IPS-11a (cell line): Measurements from ENCODE around the gene KLHL30.
"Not testable (repeated sequence)": the region's sequence is repeated elsewhere in the genome, so short reads cannot be mapped to it uniquely, and the experiment has no call there.

Experiments
- H3K4me3 ChIP-seq: one replicate; pipeline ENCODE4 v1.5.1; 2013; ENCODE audit warnings: low read depth, low read length, control low read depth

KLHL30 gene

DNA sequence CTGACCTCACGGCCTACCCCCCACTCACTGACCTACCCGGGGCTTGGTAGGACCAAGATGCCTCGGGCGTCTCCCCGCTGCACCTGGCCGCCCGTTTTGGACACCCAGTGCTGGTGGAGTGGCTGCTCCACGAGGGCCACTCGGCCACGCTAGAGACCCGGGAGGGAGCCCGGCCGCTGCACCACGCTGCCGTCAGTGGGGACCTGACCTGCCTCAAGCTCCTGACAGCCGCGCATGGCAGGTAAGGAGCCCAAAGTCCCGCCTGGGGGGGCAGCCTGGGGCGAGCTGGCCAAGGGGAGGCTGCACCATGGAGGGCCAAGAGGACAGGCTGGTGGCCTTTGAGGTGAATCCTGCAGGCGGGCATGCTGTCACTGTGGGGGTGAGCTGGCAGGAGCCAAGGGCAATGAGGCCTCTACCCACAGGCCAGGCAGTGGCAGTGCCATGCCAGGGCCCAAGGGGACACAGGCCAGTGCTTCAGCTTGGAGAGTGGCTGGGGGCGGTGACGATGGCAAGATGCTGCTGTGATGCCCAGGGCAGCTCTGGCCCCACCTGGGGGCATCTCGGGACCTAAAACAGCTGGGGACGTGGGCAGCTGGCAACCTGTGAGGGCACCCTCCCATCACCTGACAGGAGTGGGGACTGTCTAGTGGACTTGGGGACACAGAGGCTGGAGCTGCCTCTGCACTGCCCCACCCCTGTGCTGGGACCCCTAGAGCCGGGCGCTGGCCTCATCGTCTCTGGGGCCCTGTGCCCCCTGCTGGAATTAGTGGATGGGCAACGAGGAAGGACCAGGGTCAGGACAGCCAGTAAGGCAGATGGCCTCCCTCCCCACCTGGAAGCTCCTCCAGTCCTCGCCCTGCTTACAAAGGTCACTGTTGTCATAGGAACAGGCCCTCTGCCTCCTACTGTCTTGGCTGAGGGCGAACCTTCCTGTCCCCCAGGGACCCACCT lies 36.3 kb upstream of the KLHL30 start:
- no peak overlapping the region for H3K4me3 ChIP-seq

DNA sequence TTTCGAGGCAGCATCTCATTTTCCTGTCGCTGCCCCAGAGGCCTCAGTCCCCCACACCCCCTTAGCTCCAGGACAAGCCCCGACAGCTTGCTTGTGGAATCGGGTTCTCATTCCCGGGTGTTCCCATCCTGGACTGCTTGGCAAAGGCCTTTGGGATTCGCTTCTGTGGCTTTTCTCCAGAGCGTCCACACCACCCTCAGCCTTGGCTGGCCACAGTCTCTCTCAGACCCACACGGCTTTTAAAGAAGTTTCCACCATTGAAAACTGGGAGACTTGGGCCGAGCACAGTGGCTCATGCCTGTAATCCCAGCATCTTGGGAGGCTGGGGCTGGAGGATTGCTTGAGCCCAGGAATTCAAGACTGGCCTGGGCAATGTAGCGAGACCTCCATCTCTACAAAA lies 35.6 kb upstream of the KLHL30 start:
- no peak overlapping the region for H3K4me3 ChIP-seq

DNA sequence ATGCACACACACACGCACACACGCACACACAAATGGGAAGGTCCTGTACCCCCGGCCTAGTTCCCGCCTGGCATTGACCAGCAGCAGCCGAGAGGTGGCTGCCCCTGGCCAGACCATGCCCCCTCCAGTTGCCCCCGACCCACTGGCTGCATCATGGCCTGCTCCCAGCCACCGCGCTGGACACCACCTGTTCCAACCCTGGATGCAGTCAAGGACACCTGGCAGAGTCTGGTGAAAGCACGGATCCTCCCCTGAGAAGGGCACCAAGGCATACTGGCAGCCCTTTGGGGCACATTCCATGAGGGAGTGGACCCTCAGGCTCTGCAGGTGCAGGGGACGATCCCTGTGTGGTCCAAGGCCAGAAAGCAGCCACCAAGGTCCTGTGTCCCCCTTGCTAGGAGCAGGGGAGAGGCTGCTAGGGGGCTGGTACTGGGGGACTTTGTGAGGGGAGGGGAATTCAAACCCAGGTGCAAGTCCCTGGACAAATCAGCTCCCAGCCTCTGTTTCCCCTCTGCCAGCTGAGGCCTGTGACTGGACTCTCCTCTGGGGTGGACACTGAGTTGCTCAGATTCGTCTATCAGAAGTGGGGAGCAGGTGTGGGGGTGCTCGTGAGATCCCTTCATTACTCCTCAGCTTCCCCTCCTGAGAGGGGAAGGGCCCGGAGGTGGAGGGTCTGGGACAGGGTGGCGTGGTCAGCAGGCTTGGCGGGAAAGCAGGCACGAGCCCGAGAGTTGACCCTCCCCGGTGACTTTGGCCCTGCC lies 34.8 kb upstream of the KLHL30 start:
- H3K4me3 ChIP-seq: no peak overlapping the region

DNA sequence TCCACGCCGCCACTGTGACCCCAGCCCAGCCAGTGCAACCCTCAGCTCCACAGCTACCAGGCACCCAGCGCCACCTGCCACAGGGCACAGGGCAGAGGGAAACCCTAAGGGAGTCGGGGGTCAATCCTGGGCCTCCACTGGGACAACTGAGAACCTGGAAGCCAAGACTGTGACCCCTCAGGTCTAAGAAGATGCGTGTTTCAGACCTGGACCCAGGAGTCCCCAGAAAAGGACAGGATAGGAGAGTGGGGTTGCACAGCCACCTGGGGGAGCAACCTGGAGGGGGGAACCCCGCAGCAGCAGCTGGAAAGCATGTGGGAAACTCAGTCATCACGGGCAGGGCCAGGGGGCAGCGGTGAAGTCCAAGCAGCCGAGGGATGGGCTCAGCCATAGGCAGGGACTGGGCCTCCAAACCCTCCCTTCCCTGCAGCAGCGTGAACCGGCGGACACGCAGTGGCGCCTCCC lies 34.2 kb upstream of the KLHL30 start:
- H3K4me3 ChIP-seq: no peak overlapping the region

DNA sequence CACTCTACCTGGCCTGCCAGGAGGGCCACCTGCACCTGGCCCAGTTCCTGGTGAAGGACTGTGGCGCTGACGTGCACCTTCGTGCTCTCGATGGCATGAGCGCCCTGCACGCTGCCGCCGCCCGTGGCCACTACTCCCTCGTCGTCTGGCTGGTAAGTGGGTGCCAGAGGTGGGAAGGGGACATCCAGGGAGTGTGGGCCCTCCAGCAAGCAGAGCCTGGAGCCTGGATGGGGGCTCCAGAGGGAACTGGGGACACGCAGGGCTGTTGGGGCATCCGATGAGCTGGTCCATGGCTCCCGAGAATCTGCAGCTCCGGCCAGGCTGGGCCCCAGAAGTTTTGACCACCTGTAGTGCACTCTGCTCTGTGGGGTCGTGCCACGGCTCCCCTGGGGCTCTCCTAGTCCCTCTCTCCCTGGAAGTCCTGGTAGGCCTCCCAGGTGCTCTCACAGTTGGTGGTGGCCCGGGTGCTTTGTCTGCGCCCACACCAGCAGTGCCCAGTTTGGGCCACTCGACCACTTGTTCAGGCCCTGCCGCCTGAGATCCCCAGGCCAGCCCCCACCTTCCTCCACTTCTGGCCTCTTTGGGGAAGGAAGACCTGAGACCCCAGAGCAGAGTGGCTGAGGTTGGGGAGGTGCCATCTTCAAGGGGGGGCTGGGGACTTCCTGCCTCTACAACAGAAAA lies 33.6 kb upstream of the KLHL30 start:
- H3K4me3 ChIP-seq: no peak overlapping the region

DNA sequence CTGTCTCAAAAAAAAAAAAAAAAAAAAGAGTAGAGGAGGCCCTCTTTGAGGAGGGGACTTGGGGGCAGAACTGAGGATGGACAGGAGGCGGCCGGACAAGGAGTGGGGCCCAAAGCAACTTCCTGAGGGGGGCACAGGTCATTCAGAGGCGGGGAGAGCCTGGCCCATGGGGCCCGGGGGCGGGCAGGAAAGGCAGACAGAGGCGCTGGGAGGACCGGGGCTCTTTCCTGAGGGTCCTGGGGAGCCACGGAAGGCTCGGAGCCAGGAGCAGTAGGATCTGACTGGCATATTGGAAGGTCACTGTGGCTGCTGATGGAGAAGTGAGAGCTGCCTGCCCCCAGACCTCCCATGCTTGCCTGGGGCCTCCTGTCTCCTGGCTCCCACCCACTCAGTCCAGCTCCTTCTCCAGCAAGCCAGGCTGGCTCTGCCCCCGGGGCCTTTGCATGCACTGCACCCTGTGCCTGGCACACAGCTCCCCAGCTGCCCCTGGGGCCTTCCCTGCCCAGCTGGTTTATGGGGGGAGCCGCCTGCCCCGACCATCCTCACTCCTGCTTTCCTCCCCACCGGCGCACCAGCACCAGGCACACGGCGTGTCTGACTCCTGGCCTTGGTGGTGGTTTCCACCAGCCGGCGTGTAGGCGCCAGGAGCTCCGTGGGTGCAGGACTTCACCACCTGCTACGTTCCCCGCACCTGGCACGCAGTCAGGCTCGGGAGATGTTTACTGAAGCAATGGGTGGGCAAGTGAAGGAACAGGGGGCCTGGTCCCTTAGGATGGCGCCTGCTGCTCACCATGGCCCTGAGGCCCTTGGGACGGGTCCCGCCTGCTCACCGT lies 32.7 kb upstream of the KLHL30 start:
- no peak overlapping the region for H3K4me3 ChIP-seq

DNA sequence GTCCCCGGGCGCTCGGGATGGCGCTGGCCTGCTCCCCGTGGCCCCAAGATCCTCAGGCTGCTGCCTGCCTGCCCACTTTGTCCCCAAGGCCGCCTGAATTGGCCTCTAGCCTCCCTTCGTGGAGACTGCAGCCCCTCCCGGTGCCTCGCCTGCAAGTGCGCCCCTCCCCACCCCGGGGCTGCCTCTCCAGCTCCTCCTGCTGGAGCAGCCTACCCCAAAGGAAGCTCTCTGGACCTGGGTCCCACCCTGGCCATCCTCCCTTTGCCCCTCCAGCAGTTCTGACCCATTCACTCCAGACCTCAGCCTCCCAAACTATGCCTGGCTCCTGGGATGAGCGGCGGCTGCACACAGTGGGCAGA lies 32.1 kb upstream of the KLHL30 start:
- H3K4me3 ChIP-seq: no peak overlapping the region

DNA sequence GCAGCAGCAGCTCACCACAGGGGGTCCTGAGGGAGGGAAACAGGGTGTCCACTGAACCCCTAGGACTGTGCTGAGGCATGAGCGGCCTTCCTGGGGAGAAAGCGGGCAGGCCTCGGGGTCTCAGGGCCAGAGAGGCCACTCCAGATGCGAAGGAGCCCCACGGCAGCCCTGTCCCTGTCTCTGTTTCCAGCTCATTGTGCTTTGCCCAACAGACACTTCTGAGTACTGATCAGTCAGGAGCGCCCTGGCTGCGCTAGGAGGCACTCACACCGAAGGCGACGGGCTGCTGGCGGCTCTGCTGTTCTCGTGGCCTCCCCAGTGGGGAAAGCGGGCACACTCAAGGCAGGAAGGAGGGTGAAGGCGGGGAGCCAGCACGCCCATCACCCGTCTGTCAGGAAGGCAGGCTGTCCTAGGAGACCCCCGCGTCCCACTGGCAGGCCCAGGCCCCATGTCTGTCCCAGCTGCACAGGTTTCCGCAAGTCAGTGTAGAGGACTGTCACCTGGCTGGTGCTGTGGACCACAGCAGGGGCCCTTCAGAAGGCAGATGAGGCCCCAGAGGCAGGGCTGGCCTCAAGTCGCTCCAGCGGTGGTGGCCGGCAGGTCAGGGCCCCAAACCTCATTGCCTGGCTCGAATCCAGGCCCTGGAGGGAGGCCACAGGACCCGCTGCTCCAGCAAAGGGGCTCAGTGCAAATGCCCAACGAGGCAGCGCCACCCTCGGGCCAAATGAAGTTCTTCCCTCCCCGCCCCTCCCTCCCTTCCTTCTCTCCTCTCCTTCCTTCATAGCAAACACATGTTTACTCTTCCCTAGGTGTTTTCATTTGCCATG lies 31.6 kb upstream of the KLHL30 start:
- no peak overlapping the region for H3K4me3 ChIP-seq

DNA sequence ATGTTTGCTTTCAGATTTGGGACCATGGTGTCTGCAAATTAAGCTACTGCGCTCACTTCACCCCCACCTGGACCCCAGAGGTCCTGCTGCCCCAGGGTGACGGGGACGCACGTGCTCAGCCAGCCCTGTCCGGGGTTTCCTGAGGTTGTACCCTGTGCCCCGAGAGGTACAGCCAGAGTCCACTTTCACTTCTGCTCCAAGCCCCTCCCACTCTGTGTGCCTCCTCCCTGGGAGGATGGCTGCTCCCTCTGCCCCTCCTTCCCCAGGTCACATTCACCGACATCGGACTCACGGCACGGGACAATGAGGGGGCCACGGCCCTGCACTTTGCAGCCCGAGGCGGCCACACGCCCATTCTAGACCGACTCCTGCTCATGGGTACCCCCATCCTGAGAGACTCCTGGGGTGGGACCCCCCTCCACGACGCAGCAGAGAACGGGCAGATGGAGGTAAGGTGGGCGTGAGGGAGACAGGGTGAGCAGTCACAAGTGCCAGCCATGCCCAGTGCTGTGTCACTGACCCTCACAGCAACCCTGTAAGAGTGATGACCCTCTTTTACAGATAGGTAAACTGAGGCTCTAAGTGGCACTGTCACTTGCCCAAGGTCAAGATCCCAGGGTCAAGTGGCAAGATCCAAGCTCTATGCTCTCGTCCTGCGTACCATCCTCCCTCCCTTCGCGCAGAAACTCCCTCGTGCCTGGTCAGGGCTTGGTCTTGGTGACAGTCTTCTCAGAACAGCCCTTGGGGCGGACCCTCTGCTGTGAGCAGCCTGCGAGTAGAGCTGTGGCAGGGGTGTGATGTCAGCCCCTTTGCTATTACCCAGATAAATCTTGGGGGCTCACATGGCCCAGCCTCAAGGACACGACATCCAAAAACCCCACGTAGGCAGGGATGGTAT lies 30.7 kb upstream of the KLHL30 start:
- H3K4me3 ChIP-seq: no peak overlapping the region

DNA sequence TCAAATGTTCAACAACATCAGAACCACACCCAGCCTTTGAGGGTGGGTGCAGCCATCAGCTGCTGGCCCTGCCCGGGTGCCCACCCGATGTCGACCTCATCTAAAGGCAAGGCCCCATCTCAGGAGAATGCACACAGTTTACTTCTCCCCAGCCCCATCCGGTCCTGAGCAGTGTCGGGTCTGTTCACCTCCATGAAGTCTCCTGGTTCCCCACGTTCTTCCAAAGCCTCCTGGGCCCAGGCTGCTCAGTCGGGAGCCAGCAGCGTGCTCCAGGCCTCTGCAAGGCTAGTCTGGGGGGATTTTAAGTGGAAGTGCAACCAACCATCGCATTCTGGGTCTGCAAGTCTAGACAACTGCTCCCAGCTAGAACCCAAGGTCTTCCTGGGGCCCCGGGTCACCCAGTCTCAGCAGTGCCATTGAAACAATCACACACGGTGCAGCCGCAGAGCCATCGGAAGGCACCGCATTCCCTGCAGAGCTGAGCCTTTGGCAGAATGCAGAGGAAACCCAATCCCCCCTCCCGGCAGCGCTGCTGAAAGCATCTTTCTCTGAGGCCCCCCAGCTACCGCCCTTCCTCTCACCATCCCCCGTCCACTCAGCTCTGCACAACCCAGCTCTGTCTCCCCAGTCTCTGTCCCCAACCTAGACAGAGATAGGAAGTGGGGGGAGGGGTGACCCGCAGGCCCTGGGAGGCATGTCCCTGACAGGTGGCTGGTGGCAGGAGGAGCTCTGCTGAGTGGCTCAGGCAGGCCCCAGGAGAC lies 29.9 kb upstream of the KLHL30 start:
- H3K4me3 ChIP-seq: no peak overlapping the region

DNA sequence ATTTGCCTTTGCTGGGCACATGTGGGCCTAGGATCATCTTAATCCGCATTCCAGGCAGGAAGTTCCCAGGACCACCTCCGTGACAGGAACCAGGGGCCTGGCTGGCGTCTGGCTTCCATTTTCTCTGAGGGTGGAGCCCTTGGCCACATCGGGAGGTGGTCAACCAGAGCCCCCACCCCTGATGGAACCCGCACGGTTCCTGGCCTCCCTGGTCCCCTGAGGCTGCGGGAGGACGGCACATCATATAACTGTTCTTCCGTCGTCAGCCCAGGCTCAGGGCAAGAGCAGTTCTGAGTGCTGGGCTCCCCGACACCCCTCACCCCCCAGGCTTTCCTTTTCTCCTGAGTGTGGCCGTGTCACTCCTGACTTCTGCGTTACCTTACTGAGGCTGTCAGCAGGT lies 24.9 kb upstream of the KLHL30 start:
- no peak overlapping the region for H3K4me3 ChIP-seq

DNA sequence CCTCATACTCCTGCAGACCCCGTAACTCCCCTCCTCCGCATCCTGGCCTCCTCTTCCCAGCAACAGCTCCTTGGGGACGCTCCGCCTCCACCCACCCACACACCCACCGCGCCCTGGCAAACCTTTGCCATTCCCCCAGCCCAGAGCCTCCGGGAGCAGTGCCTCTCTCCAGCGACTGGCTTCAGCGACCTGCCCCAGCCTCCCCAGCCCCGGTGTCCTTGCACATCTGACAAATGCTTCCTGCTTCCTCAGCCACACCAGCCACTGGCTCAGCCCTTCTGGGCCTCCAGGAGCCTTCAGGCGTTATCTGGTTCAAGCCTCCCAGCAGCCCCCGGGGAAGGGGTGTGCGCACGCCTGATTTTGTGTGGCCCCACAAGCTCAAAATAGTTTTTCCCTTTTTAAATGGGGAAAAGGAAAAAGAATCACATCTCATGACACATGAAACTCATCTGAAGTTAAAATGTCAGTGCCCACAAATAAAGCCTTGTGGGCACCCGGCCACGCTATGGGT lies 24.1 kb upstream of the KLHL30 start:
- H3K4me3 ChIP-seq: no peak overlapping the region

DNA sequence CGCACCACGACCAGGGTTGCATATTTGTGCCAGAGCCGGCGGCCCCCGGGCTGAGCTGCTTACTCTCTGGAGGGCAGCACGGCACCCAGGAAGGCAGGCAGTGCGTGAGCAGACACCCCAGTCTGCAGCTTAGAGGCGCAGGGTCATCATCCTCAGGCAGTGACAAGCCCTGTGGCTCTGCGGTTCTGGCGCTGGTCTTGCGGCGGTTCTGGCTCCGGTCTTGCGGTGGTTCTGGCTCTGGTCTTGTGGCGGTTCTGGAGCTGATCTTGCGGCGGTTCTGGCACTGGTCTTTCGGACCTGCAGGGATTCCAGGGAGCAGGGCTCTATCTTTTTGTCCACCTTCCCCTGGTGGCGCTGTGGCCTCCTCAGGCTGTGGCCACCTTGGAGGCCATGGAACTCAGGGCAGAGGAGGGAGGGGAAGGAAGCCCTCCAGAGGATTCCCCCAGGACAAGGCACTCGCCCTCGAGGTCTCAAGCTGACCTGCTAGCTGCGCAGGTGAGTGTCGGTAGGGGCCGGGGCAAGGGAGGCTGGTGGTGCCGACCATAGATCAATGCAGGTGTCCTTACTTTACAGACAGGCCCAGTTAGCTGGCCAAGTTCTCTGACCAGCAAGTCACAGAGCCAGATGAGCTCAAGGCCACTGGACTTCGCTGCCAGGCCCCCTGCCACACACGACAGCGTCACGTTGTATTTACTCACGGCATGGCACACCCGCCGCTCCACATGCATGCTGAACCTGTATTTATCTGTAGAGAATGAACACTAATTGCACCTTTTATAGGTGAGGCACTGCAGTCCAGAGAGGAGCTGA lies 23.4 kb upstream of the KLHL30 start:
- no peak overlapping the region for H3K4me3 ChIP-seq

DNA sequence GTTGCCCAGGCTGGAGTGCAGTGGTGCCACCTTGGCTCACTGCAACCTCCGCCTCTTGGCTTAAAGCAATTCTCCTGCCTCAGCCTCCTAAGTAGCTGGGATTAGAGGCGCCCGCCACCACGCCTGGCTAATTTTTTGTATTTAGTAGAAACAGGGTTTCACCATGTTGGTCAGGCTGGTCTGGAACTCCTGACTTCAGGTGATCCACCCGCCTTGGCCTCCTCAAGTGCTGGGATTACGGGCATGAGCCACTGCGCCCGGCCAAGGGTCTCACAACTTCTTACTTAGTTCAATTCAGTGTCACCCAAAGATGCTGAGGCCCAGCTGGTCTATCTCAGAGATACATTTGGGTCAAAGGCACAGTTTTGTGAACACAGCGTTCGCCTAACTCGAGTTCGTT lies 22.8 kb upstream of the KLHL30 start:
- not testable (repeated sequence) for H3K4me3 ChIP-seq

DNA sequence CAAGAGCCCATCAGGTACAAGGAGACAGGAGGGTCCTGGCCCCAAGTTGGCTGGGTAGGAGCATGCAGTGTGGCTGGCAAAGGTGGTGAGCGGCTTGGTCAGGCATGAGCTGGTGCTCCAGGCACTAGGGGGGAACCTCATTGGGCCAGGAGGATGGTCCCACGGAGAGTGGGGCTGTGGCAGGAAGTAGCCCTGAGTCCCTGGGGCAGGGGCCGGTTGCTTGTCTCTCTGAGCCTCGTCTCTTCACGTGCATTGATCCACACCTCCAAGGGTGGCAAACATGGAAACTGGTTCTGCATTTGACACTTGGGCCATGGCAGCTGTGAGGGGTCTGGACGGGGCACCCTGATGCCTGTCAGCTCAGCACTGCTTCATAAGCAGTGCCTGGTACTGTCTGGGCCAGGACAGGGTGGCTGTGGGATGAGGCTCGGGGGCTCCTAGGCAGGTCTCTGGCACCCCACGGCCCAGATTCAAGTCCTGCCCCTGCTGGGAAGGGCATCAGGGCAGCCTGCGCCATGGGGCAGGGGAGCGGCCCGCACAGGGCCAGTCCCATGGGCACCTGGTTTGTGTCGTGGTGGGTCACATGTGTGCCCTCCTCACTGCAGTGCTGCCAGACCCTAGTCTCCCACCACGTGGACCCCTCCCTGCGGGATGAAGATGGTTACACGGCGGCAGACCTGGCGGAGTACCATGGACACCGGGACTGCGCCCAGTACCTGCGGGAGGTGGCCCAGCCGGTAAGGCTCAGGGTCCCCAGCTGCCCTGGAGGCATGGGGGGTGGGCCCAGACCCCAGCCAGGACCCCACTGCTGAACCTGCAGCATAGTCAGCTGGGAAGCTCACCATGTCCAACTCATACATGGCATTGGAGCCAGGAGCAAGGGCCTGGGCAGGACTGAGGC lies 21.9 kb upstream of the KLHL30 start:
- no peak overlapping the region for H3K4me3 ChIP-seq
